Pancreas (tissue), 10 donors: ENCODE results near the gene NDUFA5. TPM values are rescaled to one million over a fixed set of nuclear protein-coding genes. Genes with fewer than 3 reads are reported as not detected.
"Not testable (repeated sequence)": the region's sequence is repeated elsewhere in the genome, so short reads cannot be mapped to it uniquely, and the experiment has no call there.

ENCODE experiments used
- ATAC-seq, 4 donors: fragments of 200-7000 bp; cut with Tn5 transposase; one replicate each; pipeline versions ENCODE4 v1.8.0 to v1.9.1; 2020; ENCODE audit warnings: mild to moderate bottlenecking in 4 of 4, moderate library complexity in 4 of 4
- DNase-seq, 6 donors: peaks; one replicate each; pipeline ENCODE4 v3.0.0-alpha.2; 2020
- FAIRE-seq: peaks from 2 replicates; lab custom pipeline; 2012; peaks lifted over from hg19 to GRCh38; lab: Jason Lieb, UNC
- H3K27ac ChIP-seq, 4 donors: fragments of 200-600 bp; sonication (generic); 1 replicate in 3 of 4; 2 replicates in 1 of 4; pipeline versions ENCODE4 v1.5.0 to v1.8.0; 2020
- H3K27me3 ChIP-seq, 4 donors: fragments of 200-600 bp; one replicate each; pipeline ENCODE4 v1.8.0; 2021
- H3K36me3 ChIP-seq, 3 donors: fragments of 200-600 bp; sonication (generic) in 1 of 3; one replicate each; pipeline versions ENCODE4 v1.5.0 to v1.8.0; 2020 to 2021
- H3K4me1 ChIP-seq, 3 donors: fragments of 200-600 bp; one replicate each; pipeline ENCODE4 v1.8.0; 2021
- H3K4me3 ChIP-seq, 4 donors: fragments of 200-600 bp; sonication (generic) in 2 of 4; one replicate each; pipeline versions ENCODE4 v1.5.0 to v1.8.0; 2020 to 2021
- H3K9me3 ChIP-seq, 4 donors: fragments of 200-600 bp; one replicate each; pipeline ENCODE4 v1.8.0; 2021
- CTCF ChIP-seq, 4 donors: fragments of 200-600 bp; sonication (generic) in 3 of 4; IDR thresholded peaks; one replicate each; pipeline versions ENCODE4 v1.5.0 to v1.8.0; 2021; ENCODE audit warnings: antibody characterized with exemption in 4 of 4
- WGBS, 2 donors: extraction: QIAGEN DNeasy Blood & Tissue Kit; methylation state at CpG; one replicate each; pipeline ENCODE4 v1.1.7; 2013; 5-methylcytosine and 5-hydroxymethylcytosine counted together
- intact Hi-C, 3 donors: fragments of 100-400 bp; cut with DNase I; formaldehyde crosslinking; loops; one replicate each; pipeline versions ENCODE4 v1.11.1 to v1.14.2; 2022
- polyA plus RNA-seq, 2 donors: library from polyadenylated mRNA; stranded (reverse); fragments of 200-250 nt; gene quantifications; one replicate each; pipeline ENCODE4 v1.2.3, GENCODE V29; 2013
- total RNA-seq, 6 donors: library from RNA; stranded (reverse); fragmentation: NEBNext Ultra II Directional in 4 of 6; extraction: Animal tissue kit (Norgen Biotek cat#: 25700) in 4 of 6; gene quantifications; one replicate each; pipeline versions ENCODE4 v1.2.1 to v1.2.4, GENCODE V29; 2021 to 2023
- donor health status: healthy with polysubstance abuse.
- donor health status: DM: no; HTN: no; CAD: no; lungs with moderate emphysema.
- donor health status: DM: no; HTN: no; CAD: no.
- donor health status: control.
- donor health status: control.
- donor health status: Bipolar disorder and iron deficiency.
- donor health status: DM: yes; HTN: yes; CAD: no.
- donor health status: DM: no; HTN: no; CAD: no.
- donor health status: DM: no; HTN: no; CAD: no.
- donor health status: DM: yes; HTN: yes; CAD: no.

The NDUFA5 gene
- total and polyA plus RNA-seq, 8 donors = 19.4 to 83.5 (median 37.3) TPM

DNA sequence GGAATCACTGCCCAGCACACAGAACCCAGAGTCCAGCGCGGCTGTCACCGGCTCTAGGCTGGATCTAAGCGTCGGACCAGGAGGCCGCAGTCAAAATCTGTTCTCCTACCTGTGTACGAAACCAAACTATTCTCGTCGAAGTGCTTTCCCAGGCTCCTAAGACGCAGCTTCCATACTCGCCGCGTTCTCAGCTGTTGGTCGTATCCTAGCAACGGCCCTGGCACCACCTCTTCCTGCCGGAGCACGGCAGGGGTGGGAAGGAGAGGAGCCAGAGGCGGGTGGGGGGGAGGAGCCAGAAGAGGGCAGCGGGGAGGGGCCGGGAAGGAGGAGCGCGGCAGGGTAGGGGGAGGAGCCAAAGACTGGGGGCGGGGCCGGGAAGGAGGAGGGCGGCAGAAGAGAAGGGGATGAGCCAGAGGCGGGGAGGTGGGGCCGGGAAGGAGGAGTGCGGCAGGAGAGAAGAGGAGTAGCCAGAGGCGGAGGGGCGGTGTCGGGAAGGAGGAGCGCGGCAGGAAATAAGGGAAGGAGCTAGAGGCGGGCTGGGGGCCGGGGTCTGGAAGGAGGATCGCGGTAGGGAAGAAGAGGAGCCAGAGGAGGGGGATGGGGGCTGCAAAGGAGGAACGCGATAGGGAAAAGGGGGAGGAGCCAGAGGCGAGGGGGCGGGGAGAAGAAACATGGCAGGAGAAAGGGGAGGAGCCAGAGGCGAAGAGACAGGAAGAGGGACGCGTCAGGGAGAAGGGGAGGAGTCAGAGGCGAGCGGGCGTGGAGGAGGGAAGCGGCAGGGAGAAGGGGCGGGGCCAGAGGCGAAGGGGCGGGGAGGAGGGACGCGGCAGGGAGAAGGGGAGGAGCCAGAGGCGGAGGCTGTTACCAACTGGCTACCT is 23.0 kb downstream of the NDUFA5 start, which contains the start of gene IQUB:
IQUB (minus strand) TSS at position 213 of the 878 bp plus-strand sequence. CDS start 22,255 bp downstream, outside the sequence.
- DNase-seq = peak; percentile 98 to 100 (median 99)
- intact Hi-C loops = no loop called here

DNA sequence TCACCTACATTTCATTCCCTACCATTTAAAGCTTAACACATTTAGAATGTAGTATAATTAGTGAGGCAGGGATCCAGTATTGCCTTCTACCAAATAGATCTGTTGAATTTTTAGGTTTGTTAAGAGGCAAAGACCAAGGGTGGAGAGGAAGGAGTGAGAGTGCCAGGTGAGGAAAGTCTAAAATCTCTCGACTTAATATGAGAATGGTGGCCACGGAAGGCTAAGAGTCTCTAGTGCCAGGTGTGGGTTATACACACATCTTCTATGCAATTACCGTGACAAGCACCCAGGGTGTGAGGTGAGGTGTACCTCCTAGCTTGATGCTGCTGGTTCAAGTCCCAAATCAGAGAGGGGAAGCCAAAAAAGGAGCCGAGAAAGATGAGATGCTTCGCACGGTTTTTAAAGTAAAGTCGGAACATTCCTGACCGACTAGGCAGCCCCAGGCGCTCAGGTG is 23.7 kb downstream of the NDUFA5 start:
- FAIRE-seq (no peak), DNase-seq (peak in 1 of 6 donors; percentile 19), ATAC-seq (peak in 2 of 4 donors; percentile 0)
- H3K9me3 ChIP-seq = no peaks in the 10 kb centered on the region
- H3K36me3 ChIP-seq = no peaks in the 10 kb centered on the region
- H3K27me3 ChIP-seq = no peaks in the 10 kb centered on the region
- H3K4me1 ChIP-seq = peaks cover 0 to 11% (median 6%) of the 10 kb centered on the region in 3 donors
- WGBS, 2 donors = 0 to 1% methylated on average over 9 of the region's 9 CpGs
- no peak for TF ChIP-seq CTCF (IDR thresholded peaks at IDR 0.05)
- peak overlapping the region; percentile 54 to 81 (median 73) for H3K27ac ChIP-seq
- H3K4me3 ChIP-seq = peak overlapping the region; percentile 18 to 55 (median 43)
- intact Hi-C loops = no loop called here

More for the DNA sequence above, 23.0 kb downstream of the NDUFA5 start, which contains the start of gene IQUB:
- H3K36me3 ChIP-seq = no peaks in the 10 kb centered on the region
- TF ChIP-seq CTCF (IDR thresholded peaks at IDR 0.05) = no peak
- peak within 1 kb of the TSS; percentile 54 to 81 (median 73) for H3K27ac ChIP-seq
- FAIRE-seq = no peak
- H3K9me3 ChIP-seq = no peaks in the 10 kb centered on the region
- peak within 1 kb of the TSS; percentile 35 to 55 (median 46) for H3K4me3 ChIP-seq
- peak; percentile 90 to 97 (median 92) for ATAC-seq
- H3K4me1 ChIP-seq = peaks cover 0 to 11% (median 6%) of the 10 kb centered on the region in 3 donors
- 0 to 1% methylated on average over 54 of the region's 54 CpGs for WGBS, 2 donors
- H3K27me3 ChIP-seq = no peaks in the 10 kb centered on the region

DNA sequence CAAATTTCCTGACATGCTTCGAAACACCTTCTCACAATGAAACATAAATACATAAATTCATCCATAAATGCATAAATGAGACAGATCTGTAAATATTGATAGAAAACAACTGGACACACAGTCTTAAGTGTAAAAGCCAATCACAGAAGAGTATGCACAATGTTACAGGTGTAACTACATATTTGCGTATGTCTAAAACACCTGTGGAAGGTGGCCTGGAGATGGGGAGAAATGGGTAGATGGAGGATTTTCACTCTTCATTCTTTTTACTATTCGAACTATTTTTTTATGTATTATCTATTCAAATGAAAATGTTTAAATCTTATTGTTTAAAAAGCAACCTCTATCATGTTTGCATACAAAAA is 24.1 kb downstream of the NDUFA5 start:
- TF ChIP-seq CTCF (IDR thresholded peaks at IDR 0.05) = no peak
- no peaks in the 10 kb centered on the region for H3K27me3 ChIP-seq
- FAIRE-seq (no peak), ATAC-seq (no peak), DNase-seq (no peak)
- H3K9me3 ChIP-seq = no peaks in the 10 kb centered on the region
- intact Hi-C loops = no loop called here
- peak overlapping the region in 3 of 4 donors; percentile 72 to 81 (median 74) for H3K27ac ChIP-seq
- no peaks in the 10 kb centered on the region for H3K36me3 ChIP-seq
- peaks cover 0 to 11% (median 6%) of the 10 kb centered on the region in 3 donors for H3K4me1 ChIP-seq
- H3K4me3 ChIP-seq = peak overlapping the region in 1 of 4 donors; percentile 55
- 42 to 46% methylated on average over 3 of the region's 3 CpGs for WGBS, 2 donors

GRCh38 chr7:123532788-123533552 is 24.6 kb downstream of the NDUFA5 start:
- 2 to 6% methylated on average over 17 to 31 of the region's 33 CpGs for WGBS, 2 donors
- H3K36me3 ChIP-seq, FAIRE-seq, H3K9me3 ChIP-seq, H3K27me3 ChIP-seq, intact Hi-C loops: not testable (repeated sequence)
- H3K4me3 ChIP-seq = peak overlapping the region in 2 of 4 donors; percentile 13 to 35
- peak in 5 of 6 donors; percentile 26 to 54 (median 43) for DNase-seq
- peaks cover 0 to 11% (median 6%) of the 10 kb centered on the region in 3 donors for H3K4me1 ChIP-seq
- peak overlapping the region in 1 of 4 donors; percentile 74 for H3K27ac ChIP-seq
- ATAC-seq = peak in 3 of 4 donors; percentile 19 to 32 (median 20)

DNA sequence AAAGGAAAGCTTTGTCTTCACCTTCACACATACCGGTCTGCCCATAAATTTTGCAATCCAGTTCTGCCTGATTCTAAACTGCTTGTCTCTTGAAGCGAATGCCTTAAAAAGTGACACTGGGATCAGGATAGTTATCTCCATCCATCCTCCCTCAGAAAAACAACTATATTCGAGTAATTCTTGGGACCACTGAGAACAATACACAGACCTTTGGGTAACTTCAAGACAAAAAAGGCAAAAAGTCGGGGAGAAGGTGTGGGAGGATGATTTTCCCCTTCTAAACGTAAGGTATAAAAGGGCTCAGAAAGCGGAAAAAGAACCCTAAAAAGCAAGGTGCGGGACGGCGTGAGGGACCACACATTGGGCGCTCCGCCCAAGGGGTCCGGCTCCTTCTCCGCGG is 25.3 kb downstream of the NDUFA5 start:
- DNase-seq, H3K36me3 ChIP-seq, FAIRE-seq, ATAC-seq, H3K9me3 ChIP-seq, H3K27me3 ChIP-seq, intact Hi-C loops: not testable (repeated sequence)
- peak overlapping the region in 1 of 4 donors; percentile 28 for H3K27ac ChIP-seq
- WGBS, 2 donors = 6 to 11% methylated on average over 4 to 5 of the region's 14 CpGs
- H3K4me1 ChIP-seq = peaks cover 0 to 11% (median 6%) of the 10 kb centered on the region in 3 donors
- peak overlapping the region in 2 of 4 donors; percentile 13 to 35 for H3K4me3 ChIP-seq

DNA sequence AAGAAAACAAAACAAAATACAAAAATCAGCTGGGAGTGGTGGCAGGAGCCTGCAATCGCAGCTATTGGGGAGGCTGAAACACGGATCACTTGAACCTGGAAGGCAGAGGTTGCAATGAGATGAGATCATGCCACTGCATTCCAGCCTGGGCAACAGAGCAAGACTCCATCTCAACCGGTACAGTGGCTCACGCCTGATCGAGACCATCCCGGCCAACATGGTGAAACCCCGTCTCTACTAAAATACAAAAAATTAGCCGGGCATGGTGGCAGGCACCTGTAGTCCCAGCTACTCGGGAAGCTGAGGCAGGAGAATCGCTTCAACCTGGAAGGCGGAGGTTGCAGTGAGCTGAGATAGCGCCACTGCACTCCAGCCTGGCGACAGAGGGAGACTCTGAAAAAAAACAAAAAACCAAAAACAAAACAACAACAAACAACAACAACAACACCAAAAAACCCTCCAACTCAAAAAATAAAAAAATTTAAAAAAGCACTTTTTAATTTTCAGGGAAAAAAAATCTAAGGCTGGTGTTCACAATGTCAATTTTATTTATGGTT is 27.5 kb downstream of the NDUFA5 start:
- H3K27ac ChIP-seq, H3K36me3 ChIP-seq, FAIRE-seq, H3K4me3 ChIP-seq, ATAC-seq, DNase-seq, H3K27me3 ChIP-seq, intact Hi-C loops, H3K9me3 ChIP-seq: not testable (repeated sequence)
- peaks cover 0 to 11% (median 6%) of the 10 kb centered on the region in 3 donors for H3K4me1 ChIP-seq
- 88 to 94% methylated on average over 13 of the region's 13 CpGs for WGBS, 2 donors
